Stromal cell of bone marrow (primary cell): ENCODE results near the gene RFX2.

Experiments
- DNase-seq: peaks from one replicate; pipeline ENCODE4 v3.0.0-alpha.2; 2012; ENCODE audit warnings: low read depth

RFX2 gene

GRCh38 chr19:5955636-5955935, 154.7 kb downstream of the RFX2 start:
- no peak for DNase-seq

GRCh38 chr19:5954293-5954692, 156.0 kb downstream of the RFX2 start:
- DNase-seq, result no peak

- no peak for DNase-seq
Observed at GRCh38 chr19:5953680-5954213, 156.6 kb downstream of the RFX2 start.

- DNase-seq, result no peak
Observed at GRCh38 chr19:5953030-5953589, 157.2 kb downstream of the RFX2 start.

GRCh38 chr19:5952193-5953029, 157.9 kb downstream of the RFX2 start:
- DNase-seq, result no peak

- DNase-seq, result no peak
Observed at GRCh38 chr19:5951338-5951861, 158.9 kb downstream of the RFX2 start.

GRCh38 chr19:5950741-5951140, 159.6 kb downstream of the RFX2 start:
- no peak for DNase-seq

- no peak for DNase-seq
Observed at GRCh38 chr19:5949792-5950305, 160.5 kb downstream of the RFX2 start.

GRCh38 chr19:5948752-5949564, 161.3 kb downstream of the RFX2 start:
- DNase-seq, result no peak

GRCh38 chr19:5947435-5947834, 162.9 kb downstream of the RFX2 start:
- DNase-seq, result peak; percentile 65

GRCh38 chr19:5943623-5944022, 166.7 kb downstream of the RFX2 start:
- no peak for DNase-seq
